HPDE6-E6E7 (cell line): ENCODE results near the gene ZNF226.
"Not testable (repeated sequence)": the region's sequence is repeated elsewhere in the genome, so short reads cannot be mapped to it uniquely, and the experiment has no call there.

Experiments used
- DNase-seq: peaks from one replicate; pipeline ENCODE4 v3.0.0; 2011; ENCODE audit warnings: missing footprints; ENCODE audit errors: extremely low spot score

Gene ZNF226

GRCh38 chr19:44164673-44165512 is at the start of gene ZNF226:
Gene ZNF226 (plus strand): TSS chr19:44165100. CDS start chr19:44170081, 4,981 bp downstream.
- DNase-seq, result peak; percentile 96

- not testable (repeated sequence) for DNase-seq
Measured at GRCh38 chr19:44121162-44121561, 43.7 kb upstream of the ZNF226 start.

DNA sequence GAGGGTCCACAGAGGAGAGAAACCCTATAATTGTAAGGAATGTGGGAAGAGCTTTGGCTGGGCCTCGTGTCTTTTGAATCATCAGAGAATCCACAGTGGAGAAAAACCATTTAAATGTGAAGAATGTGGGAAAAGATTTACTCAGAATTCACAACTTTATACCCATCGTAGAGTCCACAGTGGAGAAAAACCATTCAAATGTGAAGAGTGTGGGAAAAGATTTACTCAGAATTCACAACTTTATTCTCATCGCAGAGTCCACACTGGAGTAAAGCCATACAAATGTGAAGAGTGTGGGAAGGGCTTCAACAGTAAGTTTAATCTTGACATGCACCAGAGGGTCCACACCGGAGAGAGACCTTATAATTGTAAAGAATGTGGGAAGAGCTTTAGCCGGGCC is 32.9 kb upstream of the ZNF226 start:
- DNase-seq, result no peak

- peak; percentile 70 for DNase-seq
Measured at GRCh38 chr19:44141191-44142058, 23.5 kb upstream of the ZNF226 start, which contains the start of gene ZNF234. Gene ZNF234 (plus strand): TSS chr19:44141554. CDS start chr19:44144633, 3,079 bp downstream.

DNA sequence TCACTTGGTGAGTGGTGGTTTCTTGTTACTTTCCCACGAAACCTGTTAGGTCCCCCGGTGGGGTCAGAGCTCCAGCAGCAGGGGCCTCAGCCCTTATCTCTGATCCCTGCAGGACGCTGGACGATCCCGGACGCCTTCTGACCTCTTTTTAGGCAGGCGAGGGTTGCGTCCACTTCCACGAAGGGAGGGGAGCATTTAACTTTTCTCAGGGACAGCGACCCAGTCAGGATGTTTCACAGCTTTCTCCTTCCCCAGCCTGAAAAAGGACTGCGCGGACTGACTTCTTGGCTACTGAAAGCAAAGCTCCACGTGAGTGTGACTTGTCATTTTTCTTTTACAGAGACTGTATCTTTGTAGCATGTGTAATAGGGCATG is 22.9 kb upstream of the ZNF226 start:
- DNase-seq, result peak; percentile 5

- no peak for DNase-seq
Measured at GRCh38 chr19:44149776-44150175, 15.1 kb upstream of the ZNF226 start.

DNA sequence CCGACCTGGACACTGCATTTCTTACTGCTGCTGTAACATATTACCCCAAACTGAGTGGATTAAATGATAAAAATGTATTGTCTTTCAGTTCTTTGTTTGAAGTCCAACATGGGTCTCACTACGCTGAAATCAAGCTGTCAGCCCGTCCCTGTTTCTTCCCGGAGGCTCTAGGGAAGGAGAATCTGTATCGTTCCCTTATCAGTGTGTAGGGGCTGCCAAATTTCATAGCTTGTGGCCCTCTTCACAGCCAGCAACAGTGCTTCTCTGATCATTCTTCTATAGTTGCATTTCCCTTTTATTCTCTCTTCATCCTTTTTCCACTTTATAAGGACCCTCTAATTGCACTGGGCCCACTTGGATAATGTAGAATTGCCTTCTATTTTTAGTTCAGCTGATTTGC is 13.4 kb upstream of the ZNF226 start:
- DNase-seq, result no peak

DNA sequence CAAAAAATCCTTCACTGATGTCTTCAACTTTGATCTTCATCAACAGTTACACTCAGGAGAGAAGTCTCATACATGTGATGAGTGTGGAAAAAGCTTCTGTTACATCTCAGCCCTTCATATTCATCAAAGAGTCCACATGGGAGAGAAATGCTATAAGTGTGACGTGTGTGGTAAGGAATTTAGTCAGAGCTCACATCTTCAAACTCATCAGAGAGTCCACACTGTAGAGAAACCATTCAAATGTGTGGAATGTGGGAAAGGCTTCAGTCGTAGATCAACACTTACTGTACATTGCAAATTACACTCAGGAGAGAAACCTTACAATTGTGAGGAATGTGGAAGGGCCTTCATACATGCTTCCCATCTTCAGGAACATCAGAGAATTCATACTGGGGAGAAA is 8.4 kb upstream of the ZNF226 start:
- DNase-seq, result no peak

- DNase-seq, result no peak
Measured at GRCh38 chr19:44163789-44164188, 1.1 kb upstream of the ZNF226 start.

DNA sequence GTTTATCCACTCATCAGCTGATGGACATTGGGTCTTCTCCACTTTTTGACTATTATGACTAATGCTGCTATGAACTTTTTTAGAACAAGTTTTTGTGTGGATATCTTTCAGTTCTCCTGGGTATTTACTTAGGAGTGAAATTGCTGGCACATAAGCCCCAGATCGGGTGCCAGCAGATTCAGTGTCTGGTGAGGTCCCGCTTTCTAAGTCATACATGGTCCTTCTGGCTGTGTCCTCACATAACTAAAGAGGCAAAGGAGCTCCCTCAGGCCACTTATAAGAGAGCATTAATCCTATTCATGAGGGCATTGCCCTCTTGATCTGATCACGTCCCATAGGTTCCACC is 600 bp upstream of the ZNF226 start:
- no peak for DNase-seq

DNA sequence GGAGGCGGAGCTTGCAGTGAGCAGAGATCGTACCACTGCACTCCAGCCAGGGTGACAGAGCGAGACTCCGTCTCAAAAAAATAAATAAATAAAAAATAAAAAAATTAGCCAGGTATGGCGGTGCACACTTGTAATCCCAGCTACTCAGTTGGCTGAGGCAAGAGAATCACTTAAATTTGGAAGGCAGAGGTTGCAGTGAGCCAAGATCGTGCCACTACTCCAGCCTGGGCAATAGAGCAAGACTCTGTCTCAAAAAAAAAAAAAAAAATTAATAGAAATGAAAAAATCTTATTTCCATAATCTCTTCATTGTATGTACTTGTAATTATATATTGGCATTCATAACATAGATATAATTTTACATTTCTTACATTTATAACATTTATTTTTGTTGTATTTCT is 5.8 kb downstream of the ZNF226 start:
- not testable (repeated sequence) for DNase-seq

GRCh38 chr19:44176590-44176989 is 11.7 kb downstream of the ZNF226 start:
- DNase-seq, result no peak

GRCh38 chr19:44180968-44181367 is 16.1 kb downstream of the ZNF226 start:
- DNase-seq, result no peak

DNA sequence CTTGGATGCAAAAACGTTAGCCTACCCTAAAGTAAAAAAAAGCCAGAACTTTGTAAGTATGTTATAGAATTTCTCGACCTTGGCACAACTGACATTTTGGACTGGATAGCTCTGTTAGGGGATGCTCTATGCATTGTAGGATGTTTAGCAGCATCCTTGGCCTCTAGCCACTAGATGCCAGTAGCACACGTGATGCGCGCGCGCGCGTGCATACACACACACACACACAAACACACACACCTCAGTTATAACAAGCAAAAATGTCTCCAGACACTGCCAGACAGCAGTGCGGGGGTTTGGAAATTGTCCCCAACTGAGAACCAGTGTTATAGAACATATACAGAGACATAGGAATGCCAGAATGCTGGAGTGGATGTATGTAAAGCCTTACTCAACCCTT is 17.2 kb downstream of the ZNF226 start:
- DNase-seq, result no peak

DNA sequence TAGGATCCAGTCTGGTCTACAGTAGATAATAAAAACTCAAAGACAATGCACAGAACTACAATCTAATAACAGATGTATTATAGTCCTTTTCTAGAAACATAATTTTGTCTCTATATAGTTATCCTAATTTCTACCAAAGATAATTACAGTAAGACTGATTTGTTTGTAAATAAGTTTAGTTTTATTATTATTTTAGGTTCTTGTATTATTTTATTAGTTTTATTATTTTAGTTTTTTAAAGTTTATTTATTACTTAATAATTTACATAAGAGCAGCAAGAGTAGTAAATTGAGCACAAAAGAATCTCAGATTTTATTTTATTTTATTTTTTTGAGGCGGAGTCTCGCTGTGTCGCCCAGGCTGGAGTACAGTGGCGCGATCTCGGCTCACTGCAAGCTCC is 25.1 kb downstream of the ZNF226 start:
- no peak for DNase-seq

GRCh38 chr19:44192127-44192526 is 27.2 kb downstream of the ZNF226 start:
- no peak for DNase-seq

DNA sequence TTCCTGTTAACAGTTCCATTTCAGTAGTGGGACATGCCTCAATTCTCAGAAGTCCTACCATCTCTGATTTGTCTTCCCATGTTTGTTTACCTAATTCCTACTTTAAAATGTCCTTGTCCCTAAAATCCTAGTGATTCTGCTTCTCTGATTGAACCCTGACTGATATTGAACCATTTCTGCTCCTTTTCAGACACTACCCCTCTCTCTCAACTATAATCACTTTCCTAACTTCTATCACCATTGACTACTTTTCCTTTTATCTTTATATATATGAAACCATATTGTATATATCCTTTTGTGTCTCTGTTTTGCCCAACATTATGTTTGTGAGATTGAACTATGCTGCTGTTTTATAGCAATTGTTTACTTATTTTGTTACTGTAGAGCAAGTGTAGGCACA is 31.9 kb downstream of the ZNF226 start:
- no peak for DNase-seq

DNA sequence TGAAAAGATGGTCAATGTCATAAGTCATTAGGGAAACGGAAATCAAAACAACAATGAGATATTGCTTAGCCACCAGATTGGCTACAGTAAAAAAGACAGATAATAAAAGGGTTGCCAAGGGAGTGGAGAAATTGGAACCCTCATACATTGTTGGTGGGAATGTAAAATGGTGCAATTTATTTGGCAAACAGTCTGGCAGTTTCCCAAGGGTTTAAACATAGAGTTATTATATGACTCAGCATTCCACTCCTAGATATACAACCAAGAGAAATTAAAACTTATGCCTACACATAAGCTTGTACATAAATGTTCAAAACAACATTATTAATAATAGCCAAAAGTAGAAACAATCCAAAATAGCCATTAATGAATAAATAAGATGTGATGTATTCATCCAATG is 37.6 kb downstream of the ZNF226 start:
- no peak for DNase-seq

DNA sequence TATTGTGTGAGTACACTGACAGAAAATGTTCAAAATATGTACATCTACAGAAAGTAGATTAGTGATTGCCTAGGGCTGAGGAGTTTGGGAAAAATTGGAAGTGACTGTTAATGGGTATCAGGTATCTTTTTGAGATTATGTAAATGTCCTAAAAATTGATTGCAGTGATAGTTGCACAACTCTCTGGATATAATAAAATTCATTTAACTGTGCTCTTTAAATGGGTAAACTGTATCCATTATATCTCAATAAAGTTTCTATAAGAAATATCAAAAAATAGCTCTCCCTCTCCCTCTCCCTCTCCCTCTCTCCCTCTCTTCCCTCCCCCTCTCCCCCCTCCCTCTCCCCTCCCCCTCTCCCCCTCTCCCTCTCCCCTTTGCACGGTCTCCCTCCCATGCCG is 38.1 kb downstream of the ZNF226 start:
- DNase-seq, result no peak

- not testable (repeated sequence) for DNase-seq
Measured at GRCh38 chr19:44203877-44204276, 39.0 kb downstream of the ZNF226 start.

GRCh38 chr19:44204772-44205171 is 39.9 kb downstream of the ZNF226 start:
- no peak for DNase-seq

- DNase-seq, result peak; percentile 72
Measured at GRCh38 chr19:44207126-44207803, 42.4 kb downstream of the ZNF226 start.
